ENCODE measurements around the gene TMPRSS7.
"Not testable (repeated sequence)": the region's sequence is repeated elsewhere in the genome, so short reads cannot be mapped to it uniquely, and the experiment has no call there.

TMPRSS7 gene

DNA sequence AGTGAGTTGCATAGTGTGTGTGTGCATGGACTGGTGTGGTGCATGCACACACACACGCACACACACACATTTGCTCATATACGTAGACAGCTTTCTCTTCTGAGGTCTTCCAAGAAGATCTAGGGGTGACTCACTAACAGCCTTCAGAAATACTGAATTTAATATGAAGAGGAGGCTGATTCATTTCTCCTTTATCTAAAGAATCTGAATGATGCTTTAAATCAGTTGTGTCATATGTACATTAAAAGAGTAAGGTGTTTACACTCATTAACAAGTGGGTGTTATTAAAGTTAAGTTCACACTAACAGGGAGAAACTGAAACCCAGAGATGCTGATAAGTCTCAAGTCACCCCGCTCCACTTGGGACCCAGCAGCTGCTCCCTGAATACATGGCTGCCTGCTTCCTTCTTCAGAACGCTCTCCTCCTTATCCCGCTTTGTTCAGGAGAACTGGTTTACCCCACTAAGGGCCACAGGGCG is 22.0 kb downstream of the TMPRSS7 start:
- in situ Hi-C loops (cut with MboI; ENCODE audit: low sequenced_read_pairs): no loop called here

DNA sequence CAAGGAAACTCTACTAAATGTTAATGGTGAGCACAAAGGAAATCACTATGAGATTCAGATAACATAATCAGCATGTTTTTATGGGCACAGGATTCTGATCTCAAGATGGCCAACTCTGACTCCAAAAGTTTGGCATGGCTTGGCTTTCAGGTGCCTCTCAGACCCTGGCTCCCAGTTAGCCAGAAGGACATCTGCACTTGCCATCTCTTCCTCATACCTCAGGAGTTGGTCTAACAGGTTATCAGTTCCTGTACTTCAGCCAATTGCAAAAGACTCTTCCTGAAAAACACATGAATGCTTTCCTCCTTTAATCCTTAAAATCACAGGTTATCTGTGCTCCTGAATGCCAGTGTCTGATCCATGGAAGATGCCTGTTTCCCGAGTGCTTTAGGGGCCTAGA is 25.0 kb downstream of the TMPRSS7 start:
- in situ Hi-C loops (cut with MboI; ENCODE audit: low sequenced_read_pairs): no loop called here

DNA sequence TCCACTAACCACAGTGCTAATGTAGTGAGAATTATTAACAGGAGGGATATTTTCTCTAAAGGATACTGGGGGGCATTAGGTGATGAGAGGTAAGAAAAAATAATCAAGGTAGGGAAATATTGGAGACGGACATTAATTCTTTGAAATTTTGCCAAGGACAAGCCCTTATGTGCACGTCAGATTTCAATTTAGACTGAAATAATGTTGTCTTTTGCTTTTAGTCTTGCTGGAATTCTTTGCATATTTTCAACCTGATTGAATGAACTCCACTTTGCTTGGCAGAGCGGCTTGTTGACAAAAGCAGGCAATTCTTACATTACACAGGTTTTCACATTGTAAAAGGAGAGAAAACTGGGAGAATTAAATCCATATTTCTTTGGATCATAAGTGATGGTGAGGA is 26.6 kb downstream of the TMPRSS7 start:
- in situ Hi-C loops (cut with MboI; ENCODE audit: low sequenced_read_pairs): no loop called here

DNA sequence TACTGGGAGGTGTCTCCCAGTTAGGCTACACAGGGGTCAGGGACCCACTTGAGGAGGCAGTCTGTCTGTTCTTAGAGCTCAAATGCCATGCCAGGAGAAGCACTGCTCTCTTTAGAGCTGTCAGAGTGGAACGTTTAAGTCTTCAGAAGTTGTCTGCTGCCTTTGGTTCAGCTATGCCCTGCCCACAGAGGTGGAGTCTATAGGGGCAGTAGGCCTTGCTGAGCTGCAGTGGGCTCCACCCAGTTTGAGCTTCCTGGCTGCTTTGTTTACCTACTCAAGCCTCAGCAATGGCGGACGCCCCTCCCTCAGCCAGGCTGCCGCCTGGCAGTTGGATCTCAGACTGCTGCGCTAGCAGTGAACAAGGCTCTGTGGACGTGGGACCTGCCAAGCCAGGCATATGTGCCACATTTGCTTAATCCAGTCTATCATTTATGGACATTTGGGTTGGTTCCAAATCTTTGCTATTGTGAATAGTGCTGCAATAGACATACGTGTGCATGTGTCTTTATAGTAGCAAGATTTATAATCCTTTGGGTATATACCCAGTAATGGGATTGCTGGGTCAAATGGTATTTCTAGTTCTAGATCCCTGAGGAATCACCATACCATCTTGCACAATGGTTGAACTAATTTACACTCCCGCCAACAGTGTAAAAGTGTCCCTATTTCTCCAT is 38.0 kb downstream of the TMPRSS7 start:
- in situ Hi-C loops (cut with MboI; ENCODE audit: low sequenced_read_pairs): not testable (repeated sequence)

DNA sequence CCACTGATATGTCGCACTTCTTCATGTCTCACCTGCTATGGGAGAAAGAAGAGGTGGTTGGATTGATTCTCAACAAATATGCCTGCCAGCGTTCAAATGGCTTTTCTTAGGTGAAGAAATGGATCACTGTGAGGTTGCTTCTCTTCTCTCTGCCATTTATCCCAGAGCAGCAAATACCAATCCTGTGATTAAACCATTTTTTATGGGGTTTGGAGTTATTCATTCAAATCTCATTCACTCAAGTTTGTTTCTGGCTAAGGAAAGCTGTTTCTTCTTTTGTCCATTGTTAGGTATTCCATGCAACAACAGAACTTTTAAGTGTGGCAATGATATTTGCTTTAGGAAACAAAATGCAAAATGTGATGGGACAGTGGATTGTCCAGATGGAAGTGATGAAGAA is 39.5 kb downstream of the TMPRSS7 start:
- in situ Hi-C loops (cut with MboI; ENCODE audit: low sequenced_read_pairs): no loop called here

DNA sequence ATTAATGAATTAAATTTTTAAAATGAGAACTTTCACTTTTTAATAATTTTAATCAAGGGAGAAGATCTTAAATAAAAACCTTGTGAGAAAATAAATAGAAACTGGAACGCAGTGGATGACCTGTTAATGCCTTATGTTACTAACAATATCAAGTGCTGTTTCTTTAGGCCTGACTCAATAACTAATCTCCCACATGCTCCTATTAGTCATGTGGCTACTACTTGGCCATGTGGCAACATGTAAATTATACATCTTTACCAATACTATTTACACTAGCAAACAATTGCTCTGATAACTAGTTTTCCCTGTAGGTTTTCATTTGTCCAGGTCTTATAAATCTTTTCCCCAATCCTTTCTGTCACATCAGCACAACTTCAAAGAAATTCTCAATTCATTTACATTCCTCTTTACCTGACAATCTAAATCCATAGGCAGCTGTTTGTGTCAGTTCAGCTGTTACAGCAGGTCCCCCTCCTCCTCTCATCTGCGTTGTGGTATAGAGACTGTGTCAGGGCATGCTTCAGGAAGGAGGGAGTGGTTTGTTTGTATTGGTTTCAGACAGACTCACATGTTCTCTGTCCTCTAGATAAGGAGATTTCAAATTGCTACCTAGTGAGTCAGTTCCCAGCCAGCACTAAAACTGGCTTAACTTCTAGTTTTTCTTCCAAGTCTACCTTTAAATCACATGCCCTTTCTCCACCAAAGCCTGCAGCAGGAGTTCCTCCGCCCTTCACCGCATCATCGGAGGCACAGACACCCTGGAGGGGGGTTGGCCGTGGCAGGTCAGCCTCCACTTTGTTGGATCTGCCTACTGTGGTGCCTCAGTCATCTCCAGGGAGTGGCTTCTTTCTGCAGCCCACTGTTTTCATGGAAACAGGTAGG is 40.3 kb downstream of the TMPRSS7 start:
- in situ Hi-C loops (cut with MboI; ENCODE audit: low sequenced_read_pairs): no loop called here

DNA sequence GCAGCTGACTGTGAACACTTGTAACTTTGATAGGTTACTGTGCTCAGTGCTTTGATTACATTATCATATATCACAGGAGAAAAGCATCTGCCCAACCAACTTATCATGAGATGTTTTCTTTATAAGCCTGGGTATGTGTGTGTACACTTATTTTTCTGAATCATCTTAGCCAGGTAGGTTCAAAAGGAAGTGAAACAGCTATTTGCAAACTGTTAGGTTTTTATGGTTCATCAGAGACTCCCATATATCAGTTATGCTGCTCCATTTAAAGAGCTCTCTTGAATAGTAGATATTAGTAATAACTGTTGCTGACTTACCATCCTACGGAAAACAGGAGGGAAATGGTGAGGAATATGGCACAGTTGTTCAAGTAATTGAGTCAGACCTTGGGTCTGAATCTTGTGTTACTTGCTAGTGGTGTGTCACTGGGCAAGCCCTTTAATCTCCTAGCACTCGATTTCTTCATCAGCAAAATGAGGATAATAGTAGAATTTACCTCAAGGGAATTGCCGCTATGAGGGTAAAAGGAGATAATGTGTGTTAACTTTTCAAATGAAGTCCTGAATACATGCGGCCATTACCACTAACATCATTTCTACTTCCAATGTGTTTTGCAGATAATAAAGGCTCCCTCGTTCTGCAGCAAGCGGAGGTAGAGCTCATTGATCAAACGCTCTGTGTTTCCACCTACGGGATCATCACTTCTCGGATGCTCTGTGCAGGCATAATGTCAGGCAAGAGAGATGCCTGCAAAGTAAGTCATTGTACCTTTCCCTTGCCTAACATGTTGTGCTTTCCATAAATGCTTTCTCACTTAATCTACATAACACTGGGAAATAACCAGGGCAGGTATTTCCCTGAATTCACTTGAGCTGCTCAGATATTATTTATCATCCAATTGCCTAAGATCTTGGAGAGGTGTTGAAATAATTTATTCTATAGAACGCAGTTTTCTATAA is 43.9 kb downstream of the TMPRSS7 start:
- in situ Hi-C loops (cut with MboI; ENCODE audit: low sequenced_read_pairs): no loop called here

DNA sequence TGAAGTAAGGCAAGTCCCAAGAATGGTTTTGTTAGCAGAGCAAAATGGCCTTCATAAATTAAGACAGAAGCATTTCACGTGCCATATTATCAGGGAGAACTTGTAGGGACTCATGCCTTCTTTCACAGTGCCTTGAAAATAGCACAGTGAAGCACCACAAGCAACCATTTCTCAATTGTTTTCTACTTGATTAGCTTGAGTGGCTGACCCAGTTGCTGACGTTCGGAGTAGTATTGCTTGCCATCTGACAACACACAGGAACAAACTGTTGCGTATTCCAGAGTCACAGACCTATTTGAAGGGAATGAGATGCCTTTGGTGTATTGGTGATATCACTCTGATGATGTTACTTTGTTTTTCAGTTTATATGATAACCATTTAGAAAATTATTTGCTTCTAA is 48.7 kb downstream of the TMPRSS7 start:
- in situ Hi-C loops (cut with MboI; ENCODE audit: low sequenced_read_pairs): no loop called here

DNA sequence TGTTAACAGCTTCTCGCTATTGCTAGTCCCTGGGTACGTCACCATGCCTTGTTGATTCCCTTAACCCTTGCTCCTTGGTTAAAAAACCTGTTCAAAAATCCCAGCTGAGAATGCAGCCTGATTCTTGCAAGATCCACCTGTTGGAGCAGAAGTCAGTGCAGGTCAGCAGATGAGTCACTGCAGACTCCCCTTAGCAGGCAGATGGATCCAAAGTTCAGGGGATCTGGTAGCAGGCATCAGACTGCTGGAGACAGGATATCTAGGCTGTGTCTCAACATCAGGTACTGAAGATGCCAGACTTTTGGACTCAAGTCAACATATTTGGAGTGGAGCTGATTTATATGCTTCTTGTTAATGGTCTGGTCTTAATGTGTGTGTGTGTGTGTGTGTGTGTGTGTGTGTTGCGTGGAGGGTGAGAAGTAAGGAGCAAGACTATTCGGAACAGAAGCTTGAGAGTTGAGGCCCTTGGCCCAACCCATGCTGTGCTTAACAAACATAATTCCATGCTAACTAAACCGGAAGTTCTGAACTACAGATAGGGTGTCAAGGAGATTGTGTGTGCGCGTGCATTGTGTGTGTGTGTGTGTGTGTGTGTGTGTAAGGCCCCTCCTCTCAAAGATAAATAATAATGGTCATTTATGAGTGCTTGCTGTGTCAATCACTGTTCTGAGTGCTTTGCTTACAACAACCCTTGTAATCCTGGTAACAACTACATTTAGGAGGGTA is 50.6 kb downstream of the TMPRSS7 start:
- in situ Hi-C loops (cut with MboI; ENCODE audit: low sequenced_read_pairs): no loop called here

DNA sequence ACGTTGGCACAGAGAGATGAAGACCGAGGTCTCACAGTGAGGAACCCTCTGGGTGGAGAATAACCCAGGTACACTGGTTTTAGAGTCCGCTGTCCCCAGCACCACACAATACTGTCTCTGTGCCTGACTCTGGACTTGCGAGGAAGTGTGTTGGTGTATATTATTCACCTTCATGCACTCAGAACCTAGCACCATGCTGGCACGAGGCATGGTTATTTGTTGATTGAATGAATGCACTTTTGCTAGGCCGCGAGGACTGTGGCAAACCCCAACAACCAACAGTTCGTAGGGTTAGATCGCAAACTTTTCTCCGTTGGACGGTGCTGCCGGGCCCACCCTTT is 51.2 kb downstream of the TMPRSS7 start:
- in situ Hi-C loops (cut with MboI; ENCODE audit: low sequenced_read_pairs): no loop called here

DNA sequence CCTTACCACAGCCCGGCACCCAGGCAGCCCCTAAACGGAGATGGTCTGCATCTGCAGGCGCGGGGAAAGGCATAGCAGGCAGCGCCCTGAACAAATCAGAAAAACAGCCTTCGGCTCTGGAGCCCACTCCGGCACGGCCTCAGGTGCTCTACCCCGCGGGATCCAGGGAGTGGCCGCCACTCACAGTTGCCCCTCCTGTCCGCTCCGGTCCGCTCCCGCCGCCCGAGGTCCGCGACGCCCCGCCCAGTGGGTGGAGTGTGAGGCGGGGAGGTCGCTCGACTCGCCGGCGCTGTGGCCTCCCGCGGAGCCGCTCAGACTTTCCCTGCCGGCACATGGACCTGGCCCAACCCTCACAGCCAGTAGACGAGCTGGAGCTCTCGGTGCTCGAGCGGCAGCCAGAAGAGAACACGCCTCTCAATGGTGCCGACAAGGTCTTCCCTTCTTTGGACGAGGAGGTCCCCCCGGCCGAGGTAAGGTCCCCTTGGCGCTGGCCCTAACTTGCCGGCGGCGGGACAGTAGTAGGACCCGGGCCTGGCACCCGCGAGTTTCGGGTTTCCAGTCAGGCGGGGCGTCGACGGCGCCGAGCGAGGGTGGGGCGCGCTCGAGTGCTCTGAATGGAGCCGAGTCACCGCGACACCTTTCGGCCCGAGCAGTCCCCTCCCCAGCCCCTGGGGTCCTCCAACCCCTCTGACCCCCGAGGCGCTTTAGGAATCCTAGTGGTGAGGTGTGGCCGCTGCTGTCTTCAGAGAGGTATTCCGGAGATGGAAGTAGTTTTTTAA is 51.7 kb downstream of the TMPRSS7 start, which contains the start of gene C3orf52:
Gene C3orf52 (plus strand): TSS at position 314 of the 779 bp plus-strand sequence. CDS start 19 bp downstream, at position 333.
- in situ Hi-C loops (cut with MboI; ENCODE audit: low sequenced_read_pairs): no loop called here

DNA sequence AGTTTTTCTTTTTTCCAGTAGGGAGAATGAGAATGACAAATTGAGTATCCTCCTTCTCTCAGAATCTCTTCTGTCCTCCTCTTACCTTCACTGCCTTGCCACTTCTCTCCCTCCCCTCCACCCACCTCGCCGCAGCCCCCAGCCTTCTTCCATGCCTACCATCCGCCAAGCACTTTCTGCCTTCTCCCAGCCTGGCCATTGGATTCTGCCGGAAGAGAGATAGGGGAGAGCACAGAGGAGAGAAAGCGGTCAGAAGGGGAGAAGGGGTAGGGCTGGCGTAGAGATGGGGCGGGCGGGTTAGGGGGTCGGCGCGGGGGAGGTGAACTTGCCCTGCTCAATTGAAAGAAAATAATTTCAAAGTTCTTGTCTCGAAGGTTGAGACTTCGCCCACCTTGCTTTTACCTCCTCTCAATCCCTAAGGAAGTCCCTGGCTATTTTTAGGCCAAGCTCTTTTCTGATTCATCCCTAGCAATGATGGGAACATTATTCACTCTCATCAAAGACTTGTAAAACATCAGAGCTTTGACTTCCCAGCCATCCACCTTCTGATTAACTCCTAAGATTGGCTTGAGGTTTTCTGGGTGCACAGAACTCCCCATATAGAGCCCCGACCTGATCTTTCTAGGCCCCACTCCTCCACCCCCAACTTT is 52.5 kb downstream of the TMPRSS7 start:
- in situ Hi-C loops (cut with MboI; ENCODE audit: low sequenced_read_pairs): no loop called here

DNA sequence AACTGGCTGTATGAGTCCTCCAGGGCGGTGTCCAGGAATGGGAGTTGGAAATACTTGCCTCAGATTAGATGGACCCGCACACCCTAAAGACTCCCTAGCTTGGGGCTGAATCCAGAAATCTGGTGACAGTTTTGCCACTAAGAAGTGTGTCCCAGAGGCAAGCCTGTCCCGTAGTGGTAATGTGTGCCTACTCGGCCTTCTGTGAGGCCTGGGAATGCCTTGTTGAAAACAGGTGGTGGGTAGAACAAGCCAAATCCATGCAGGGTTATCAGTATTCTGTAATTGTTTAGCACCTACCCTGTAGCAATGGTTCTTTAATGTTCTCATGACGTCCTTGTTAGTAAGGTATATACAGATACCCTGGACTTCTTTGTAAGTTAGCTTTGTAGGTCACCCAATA is 53.2 kb downstream of the TMPRSS7 start:
- in situ Hi-C loops (cut with MboI; ENCODE audit: low sequenced_read_pairs): no loop called here

DNA sequence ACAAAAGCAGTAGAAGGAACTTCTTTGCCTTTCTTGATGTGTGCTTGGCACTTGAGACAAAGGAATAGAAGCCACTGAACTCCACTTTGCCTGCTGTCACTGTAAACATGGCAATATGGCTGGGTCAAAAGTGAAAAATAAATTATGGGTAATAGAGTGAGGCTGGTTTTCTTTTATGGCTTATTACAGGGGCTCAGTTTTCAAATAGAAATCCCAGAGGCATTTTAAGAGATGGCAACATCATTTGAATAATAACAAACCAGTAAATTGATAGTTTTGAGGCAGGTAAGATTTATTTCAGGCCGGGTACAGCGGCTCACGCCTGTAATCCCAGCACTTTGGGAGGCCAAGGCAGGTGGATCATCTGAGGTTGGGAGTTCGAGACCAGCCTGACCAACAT is 54.4 kb downstream of the TMPRSS7 start:
- in situ Hi-C loops (cut with MboI; ENCODE audit: low sequenced_read_pairs): no loop called here

DNA sequence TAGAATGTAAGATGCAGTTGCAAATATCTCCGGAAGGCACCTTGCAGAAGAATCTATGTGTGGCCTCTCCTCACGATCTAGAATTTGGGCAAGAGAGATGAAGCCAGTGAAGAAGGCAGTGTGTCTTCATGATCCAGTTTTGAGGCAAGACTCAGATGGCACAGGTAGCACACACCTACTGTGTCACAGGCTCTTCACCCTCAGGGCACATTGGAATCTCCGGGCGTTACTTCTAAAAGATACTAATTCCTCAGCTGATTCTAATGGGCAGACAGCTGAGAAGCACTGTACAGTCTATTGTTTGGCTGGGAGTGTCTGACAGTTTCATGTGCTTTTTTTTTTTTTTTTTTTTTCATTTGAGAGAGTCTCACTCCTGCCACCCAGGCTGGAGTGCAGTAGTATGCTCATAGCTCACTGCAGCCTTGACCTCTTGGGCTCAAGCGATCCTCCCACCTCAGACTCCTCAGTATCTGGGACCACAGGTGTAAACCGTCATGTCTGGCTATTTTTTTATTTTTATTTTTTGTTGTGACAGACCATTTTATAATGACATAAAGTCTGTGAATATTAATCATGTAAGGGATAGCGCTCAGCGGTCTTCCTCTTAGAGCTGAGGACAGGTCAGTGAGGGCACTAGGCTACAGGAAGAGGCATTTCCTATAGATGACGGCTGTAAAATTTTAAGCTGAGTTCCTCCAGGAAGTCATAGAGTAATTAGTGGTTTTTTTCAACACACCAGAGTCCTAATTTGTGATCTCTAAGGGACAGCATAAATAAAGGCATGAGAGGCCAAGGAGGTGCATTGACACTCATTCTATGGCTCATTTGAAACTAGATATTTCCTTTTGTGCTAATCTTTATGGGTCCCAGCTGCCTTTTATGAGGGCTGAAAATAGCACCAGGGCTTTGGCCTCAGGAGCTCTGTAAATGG is 55.7 kb downstream of the TMPRSS7 start:
- in situ Hi-C loops (cut with MboI; ENCODE audit: low sequenced_read_pairs): no loop called here

DNA sequence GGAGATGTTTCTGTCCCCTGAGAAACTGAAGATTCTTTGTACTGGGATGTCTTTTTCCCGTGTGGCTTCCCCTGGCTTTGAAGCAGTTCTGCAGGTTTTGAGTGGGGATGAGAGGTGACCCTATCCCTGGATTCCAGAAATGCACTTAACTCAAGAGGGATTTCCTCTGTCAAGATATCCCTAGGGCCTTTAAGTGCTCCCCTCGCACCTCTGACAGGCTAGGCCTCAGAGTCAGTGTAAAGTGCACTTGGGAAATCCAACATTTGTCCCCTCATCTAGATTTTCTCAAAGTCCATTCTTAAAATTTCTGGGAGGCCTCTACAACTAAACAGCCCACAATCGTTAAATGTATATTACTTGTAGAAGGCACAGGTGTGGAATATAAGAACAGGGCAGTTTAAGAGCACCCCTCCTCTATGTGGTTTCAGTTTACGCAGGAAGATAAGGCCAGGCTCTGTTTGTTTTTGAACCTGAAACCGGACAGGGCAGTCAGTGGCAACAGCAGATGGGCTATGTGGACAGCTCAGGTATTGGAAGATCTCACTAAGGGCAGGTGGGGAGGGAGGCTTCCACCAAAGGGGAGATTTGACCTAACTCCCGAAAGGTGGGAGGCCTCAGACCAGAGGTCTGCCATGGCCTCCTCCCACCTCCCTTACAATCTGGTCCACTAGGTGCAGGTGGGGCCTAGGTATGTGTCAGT is 56.5 kb downstream of the TMPRSS7 start:
- in situ Hi-C loops (cut with MboI; ENCODE audit: low sequenced_read_pairs): no loop called here

DNA sequence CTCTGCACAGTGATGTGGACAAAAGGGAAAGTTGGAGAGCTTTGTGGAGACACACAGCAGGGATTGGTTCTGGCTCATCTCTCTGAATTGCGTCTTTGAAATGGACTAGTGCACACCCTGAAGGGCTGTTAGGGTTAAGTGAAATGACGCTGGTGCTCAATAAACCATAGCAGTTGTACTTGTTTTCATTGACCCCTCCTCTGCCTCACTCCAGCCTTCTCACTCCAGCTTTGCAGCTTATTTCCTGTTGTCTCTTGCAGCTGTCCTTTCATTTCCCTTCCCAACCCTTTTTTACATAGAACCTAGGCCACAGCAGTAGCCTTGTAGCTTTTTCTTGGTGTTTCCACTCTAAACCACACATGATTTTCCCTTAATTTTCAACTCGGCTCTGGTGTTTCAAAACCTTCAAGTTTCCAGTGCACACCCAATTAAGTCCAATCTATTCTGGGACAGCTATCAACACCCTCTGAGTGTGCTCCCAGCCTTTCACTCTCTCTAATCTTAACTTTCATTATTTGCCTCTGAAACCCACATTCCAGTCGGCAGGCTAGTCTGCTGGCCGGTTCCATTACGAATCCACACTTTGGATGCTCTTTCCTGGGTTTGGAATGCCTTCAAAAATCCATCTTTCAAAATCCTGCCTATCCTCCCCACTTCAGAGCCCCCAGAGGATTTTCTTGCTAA is 58.1 kb downstream of the TMPRSS7 start:
- in situ Hi-C loops (cut with MboI; ENCODE audit: low sequenced_read_pairs): no loop called here
